SKM-1 (cell line): ENCODE results near the gene LGR6.
A peak's percentile ranks its signal among the peaks of the same experiment; 100 is the strongest.

Experiments
- DNase-seq: peaks from one replicate; lab custom pipeline; 2025; ENCODE audit not compliant: unreplicated experiment; lab: John Stamatoyannopoulos, UW

Gene LGR6

GRCh38 chr1:202217951-202218350, 24.4 kb downstream of the LGR6 start:
- DNase-seq: no peak

- DNase-seq: no peak
Observed at GRCh38 chr1:202220733-202221132, 27.1 kb downstream of the LGR6 start.

- DNase-seq: no peak
Observed at GRCh38 chr1:202221911-202222909, 28.6 kb downstream of the LGR6 start.

- no peak for DNase-seq
Observed at GRCh38 chr1:202223121-202223860, 29.7 kb downstream of the LGR6 start.

- DNase-seq: no peak
Observed at GRCh38 chr1:202224453-202224852, 30.9 kb downstream of the LGR6 start.

GRCh38 chr1:202225131-202225530, 31.5 kb downstream of the LGR6 start:
- no peak for DNase-seq

- DNase-seq: no peak
Observed at GRCh38 chr1:202227053-202227672, 33.6 kb downstream of the LGR6 start.

GRCh38 chr1:202227997-202228401, 34.4 kb downstream of the LGR6 start:
- no peak for DNase-seq

GRCh38 chr1:202228484-202229122, 35.0 kb downstream of the LGR6 start:
- no peak for DNase-seq

GRCh38 chr1:202229376-202229775, 35.8 kb downstream of the LGR6 start:
- DNase-seq: no peak

GRCh38 chr1:202230061-202230938, 36.7 kb downstream of the LGR6 start:
- no peak for DNase-seq

GRCh38 chr1:202230939-202231645, 37.5 kb downstream of the LGR6 start:
- DNase-seq: no peak

GRCh38 chr1:202233171-202233570, 39.6 kb downstream of the LGR6 start:
- no peak for DNase-seq

GRCh38 chr1:202233804-202234203, 40.2 kb downstream of the LGR6 start:
- DNase-seq: no peak

- no peak for DNase-seq
Observed at GRCh38 chr1:202234331-202235002, 40.9 kb downstream of the LGR6 start.

- no peak for DNase-seq
Observed at GRCh38 chr1:202235003-202235660, 41.5 kb downstream of the LGR6 start.

- DNase-seq: peak; percentile 66
Observed at GRCh38 chr1:202235856-202236837, 42.5 kb downstream of the LGR6 start.
